HEK293 (cell line): Measurements from ENCODE around the gene VKORC1.

Source experiments
- GFI1B ChIP-seq: fragments of 450-650 bp; formaldehyde crosslinking; IDR thresholded peaks from 2 replicates; pipeline ENCODE4 v1.5.1; 2016; ENCODE audit warnings: missing biosample characterization, missing genetic modification characterization
- IKZF3 ChIP-seq: fragments of 450-650 bp; IDR thresholded peaks from 2 replicates; pipeline ENCODE4 v1.5.0; 2018; ENCODE audit warnings: missing biosample characterization, mild to moderate bottlenecking, missing genetic modification characterization, moderate library complexity
- MYNN ChIP-seq: fragments of 450-650 bp; formaldehyde crosslinking; IDR thresholded peaks from 2 replicates; pipeline ENCODE4 v1.5.1; 2016; ENCODE audit warnings: missing biosample characterization, missing genetic modification characterization, borderline replicate concordance
- OVOL3 ChIP-seq: fragments of 450-650 bp; formaldehyde crosslinking; IDR thresholded peaks from 2 replicates; pipeline ENCODE4 v1.5.1; 2016; ENCODE audit warnings: missing biosample characterization, missing genetic modification characterization
- PRDM1 ChIP-seq: fragments of 450-650 bp; formaldehyde crosslinking; IDR thresholded peaks from 2 replicates; pipeline ENCODE4; 2016; ENCODE audit warnings: missing biosample characterization, missing genetic modification characterization
- SP7 ChIP-seq: fragments of 450-650 bp; formaldehyde crosslinking; IDR thresholded peaks from 2 replicates; pipeline ENCODE4 v1.5.1; 2016; ENCODE audit warnings: missing biosample characterization, missing genetic modification characterization
- YY2 ChIP-seq: fragments of 450-650 bp; formaldehyde crosslinking; IDR thresholded peaks from 2 replicates; pipeline ENCODE4 v1.5.1; 2016; ENCODE audit warnings: missing biosample characterization, missing genetic modification characterization
- ZBTB1 ChIP-seq: fragments of 450-650 bp; formaldehyde crosslinking; IDR thresholded peaks from 2 replicates; pipeline ENCODE4 v1.5.1; 2016; ENCODE audit warnings: missing biosample characterization, missing genetic modification characterization
- ZFP3 ChIP-seq: fragments of 450-650 bp; formaldehyde crosslinking; IDR thresholded peaks from 2 replicates; pipeline ENCODE4 v1.5.1; 2016; ENCODE audit warnings: low read depth, missing biosample characterization, missing genetic modification characterization
- ZNF146 ChIP-seq: fragments of 450-650 bp; formaldehyde crosslinking; IDR thresholded peaks from 2 replicates; pipeline ENCODE4 v1.5.1; 2016; ENCODE audit warnings: missing biosample characterization, missing genetic modification characterization
- ZNF174 ChIP-seq: fragments of 450-650 bp; formaldehyde crosslinking; IDR thresholded peaks from 2 replicates; pipeline ENCODE4 v1.5.0; 2017; ENCODE audit warnings: missing biosample characterization, mild to moderate bottlenecking, missing genetic modification characterization
- ZNF221 ChIP-seq: fragments of 450-650 bp; formaldehyde crosslinking; IDR thresholded peaks from 2 replicates; pipeline ENCODE4 v1.5.1; 2017; ENCODE audit warnings: missing biosample characterization, missing genetic modification characterization, borderline replicate concordance
- ZNF23 ChIP-seq: fragments of 450-650 bp; formaldehyde crosslinking; IDR thresholded peaks from 2 replicates; pipeline ENCODE4 v1.5.1; 2016; ENCODE audit warnings: missing biosample characterization, missing genetic modification characterization, borderline replicate concordance
- ZNF239 ChIP-seq: fragments of 450-650 bp; formaldehyde crosslinking; IDR thresholded peaks from 2 replicates; pipeline ENCODE4 v1.5.1; 2016; ENCODE audit warnings: missing biosample characterization, missing genetic modification characterization
- ZNF324 ChIP-seq: fragments of 450-650 bp; formaldehyde crosslinking; IDR thresholded peaks from 2 replicates; pipeline ENCODE4 v1.5.1; 2016; ENCODE audit warnings: missing biosample characterization, missing genetic modification characterization
- ZNF350 ChIP-seq: fragments of 450-650 bp; formaldehyde crosslinking; IDR thresholded peaks from 2 replicates; pipeline ENCODE4 v1.5.0; 2017; ENCODE audit warnings: missing biosample characterization, mild to moderate bottlenecking, missing genetic modification characterization
- ZNF416 ChIP-seq: fragments of 450-650 bp; formaldehyde crosslinking; IDR thresholded peaks from 2 replicates; pipeline ENCODE4 v1.5.1; 2016; ENCODE audit warnings: missing biosample characterization, missing genetic modification characterization
- ZNF514 ChIP-seq: fragments of 450-650 bp; formaldehyde crosslinking; IDR thresholded peaks from 2 replicates; pipeline ENCODE4 v1.5.1; 2016; ENCODE audit warnings: missing biosample characterization, missing genetic modification characterization
- ZNF623 ChIP-seq: fragments of 450-650 bp; formaldehyde crosslinking; IDR thresholded peaks from 2 replicates; pipeline ENCODE4 v1.5.1; 2016; ENCODE audit warnings: missing biosample characterization, missing genetic modification characterization
- ZNF629 ChIP-seq: fragments of 450-650 bp; formaldehyde crosslinking; IDR thresholded peaks from 2 replicates; pipeline ENCODE4 v1.5.1; 2017; ENCODE audit warnings: missing biosample characterization, missing genetic modification characterization
- ZNF776 ChIP-seq: fragments of 450-650 bp; formaldehyde crosslinking; IDR thresholded peaks from 2 replicates; pipeline ENCODE4 v1.5.0; 2017; ENCODE audit warnings: missing biosample characterization, missing genetic modification characterization, borderline replicate concordance
- TF ChIP-seq, protein P1 (sequence below): fragments of 450-650 bp; formaldehyde crosslinking; IDR thresholded peaks from 2 replicates; pipeline ENCODE4 v1.5.1; 2016; ENCODE audit warnings: missing biosample characterization, missing genetic modification characterization, borderline replicate concordance
- TF ChIP-seq, protein P2 (sequence below): fragments of 450-650 bp; formaldehyde crosslinking; IDR thresholded peaks from 2 replicates; pipeline ENCODE4 v1.5.1; 2017; ENCODE audit warnings: missing biosample characterization, missing genetic modification characterization
- TF ChIP-seq, protein P3 (sequence below): sonication (generic); formaldehyde crosslinking; IDR thresholded peaks from 2 replicates; pipeline ENCODE4 v1.8.1; 2022; ENCODE audit warnings: mild to moderate bottlenecking, moderate library complexity, missing genetic modification reagents
- TF ChIP-seq, protein P4 (sequence below): fragments of 450-650 bp; formaldehyde crosslinking; IDR thresholded peaks from 2 replicates; pipeline ENCODE4 v1.5.1; 2016; ENCODE audit warnings: missing biosample characterization, missing genetic modification characterization
- TF ChIP-seq, protein P5 (sequence below): fragments of 450-650 bp; formaldehyde crosslinking; IDR thresholded peaks from 2 replicates; pipeline ENCODE4 v1.5.1; 2017; ENCODE audit warnings: missing biosample characterization, missing genetic modification characterization
- TF ChIP-seq, protein P6 (sequence below): fragments of 450-650 bp; formaldehyde crosslinking; IDR thresholded peaks from 2 replicates; pipeline ENCODE4 v1.5.1; 2016; ENCODE audit warnings: missing biosample characterization, missing genetic modification characterization
- TF ChIP-seq, protein P7 (sequence below): fragments of 450-650 bp; formaldehyde crosslinking; IDR thresholded peaks from 2 replicates; pipeline ENCODE4 v1.5.1; 2016; ENCODE audit warnings: missing biosample characterization, missing genetic modification characterization

VKORC1 gene

DNA sequence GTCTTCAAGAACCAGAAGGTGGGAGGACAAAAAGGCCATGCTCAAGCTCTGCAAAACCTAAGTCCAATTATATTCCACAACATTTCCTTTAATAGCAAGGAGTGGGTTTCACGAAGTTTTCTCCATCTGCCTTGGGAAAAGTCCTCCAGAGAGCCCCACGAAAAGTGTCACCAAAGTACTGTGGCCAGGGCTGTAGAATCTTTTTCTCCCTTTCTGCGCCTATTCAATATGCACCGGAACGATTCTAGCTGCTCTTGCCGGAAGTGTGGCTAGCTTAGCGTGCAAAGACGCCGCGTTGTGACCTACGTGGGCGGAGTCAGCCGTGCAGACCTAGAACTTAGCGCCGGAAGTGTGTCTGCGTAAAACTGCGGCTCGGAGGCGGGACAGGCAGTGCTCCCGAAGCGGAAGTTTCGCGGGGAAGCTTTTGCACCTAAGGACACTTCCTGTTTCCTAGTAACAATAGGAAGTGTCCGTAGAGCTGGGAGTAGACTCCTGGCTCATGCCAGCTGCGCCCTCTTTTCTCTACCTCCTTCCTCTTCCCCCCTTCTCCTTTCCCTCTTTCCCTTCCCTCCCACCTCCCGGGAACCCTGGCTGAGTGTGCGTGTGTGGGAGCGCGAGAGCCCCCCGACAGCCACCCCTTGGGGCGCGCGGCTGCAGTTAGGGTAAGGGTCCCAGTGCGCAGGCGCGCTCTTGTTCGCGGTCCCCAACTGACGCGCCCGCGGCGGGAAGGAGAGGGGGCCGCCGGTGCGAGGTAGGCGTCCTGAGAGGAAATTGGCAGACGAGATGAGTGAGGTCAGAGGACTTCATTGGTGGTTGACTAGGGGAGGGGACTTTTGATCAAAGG, 20.4 kb downstream of the VKORC1 start, which contains the start of the genes ZNF646 and ZNF668 (continued):
- TF ChIP-seq, protein P1, sequence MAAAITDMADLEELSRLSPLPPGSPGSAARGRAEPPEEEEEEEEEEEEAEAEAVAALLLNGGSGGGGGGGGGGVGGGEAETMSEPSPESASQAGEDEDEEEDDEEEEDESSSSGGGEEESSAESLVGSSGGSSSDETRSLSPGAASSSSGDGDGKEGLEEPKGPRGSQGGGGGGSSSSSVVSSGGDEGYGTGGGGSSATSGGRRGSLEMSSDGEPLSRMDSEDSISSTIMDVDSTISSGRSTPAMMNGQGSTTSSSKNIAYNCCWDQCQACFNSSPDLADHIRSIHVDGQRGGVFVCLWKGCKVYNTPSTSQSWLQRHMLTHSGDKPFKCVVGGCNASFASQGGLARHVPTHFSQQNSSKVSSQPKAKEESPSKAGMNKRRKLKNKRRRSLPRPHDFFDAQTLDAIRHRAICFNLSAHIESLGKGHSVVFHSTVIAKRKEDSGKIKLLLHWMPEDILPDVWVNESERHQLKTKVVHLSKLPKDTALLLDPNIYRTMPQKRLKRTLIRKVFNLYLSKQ, result no peak
- no peak for TF ChIP-seq ZNF350 (tag by site-specific recombination)
- TF ChIP-seq ZNF146 (tag by site-specific recombination), result no peak
- no peak for TF ChIP-seq ZNF416
- TF ChIP-seq IKZF3, result peak; percentile 75
- TF ChIP-seq ZBTB1 (tag by site-specific recombination), result no peak
- TF ChIP-seq YY2 (tag by site-specific recombination), result 0 out of 2 replicates have a peak, but pooled peaks have one; percentile 2
- TF ChIP-seq, protein P2, sequence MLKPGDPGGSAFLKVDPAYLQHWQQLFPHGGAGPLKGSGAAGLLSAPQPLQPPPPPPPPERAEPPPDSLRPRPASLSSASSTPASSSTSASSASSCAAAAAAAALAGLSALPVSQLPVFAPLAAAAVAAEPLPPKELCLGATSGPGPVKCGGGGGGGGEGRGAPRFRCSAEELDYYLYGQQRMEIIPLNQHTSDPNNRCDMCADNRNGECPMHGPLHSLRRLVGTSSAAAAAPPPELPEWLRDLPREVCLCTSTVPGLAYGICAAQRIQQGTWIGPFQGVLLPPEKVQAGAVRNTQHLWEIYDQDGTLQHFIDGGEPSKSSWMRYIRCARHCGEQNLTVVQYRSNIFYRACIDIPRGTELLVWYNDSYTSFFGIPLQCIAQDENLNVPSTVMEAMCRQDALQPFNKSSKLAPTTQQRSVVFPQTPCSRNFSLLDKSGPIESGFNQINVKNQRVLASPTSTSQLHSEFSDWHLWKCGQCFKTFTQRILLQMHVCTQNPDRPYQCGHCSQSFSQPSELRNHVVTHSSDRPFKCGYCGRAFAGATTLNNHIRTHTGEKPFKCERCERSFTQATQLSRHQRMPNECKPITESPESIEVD (tag by site-specific recombination), result no peak
- TF ChIP-seq MYNN (tag by site-specific recombination), result no peak
- TF ChIP-seq ZNF239 (tag by site-specific recombination), result 0 out of 2 replicates have a peak, but pooled peaks have one; percentile 29
- TF ChIP-seq GFI1B (tag by site-specific recombination), result no peak; the same call in 1 of the 2 replicates
- TF ChIP-seq ZNF629 (tag by site-specific recombination), result peak; percentile 93
- TF ChIP-seq, protein P3, sequence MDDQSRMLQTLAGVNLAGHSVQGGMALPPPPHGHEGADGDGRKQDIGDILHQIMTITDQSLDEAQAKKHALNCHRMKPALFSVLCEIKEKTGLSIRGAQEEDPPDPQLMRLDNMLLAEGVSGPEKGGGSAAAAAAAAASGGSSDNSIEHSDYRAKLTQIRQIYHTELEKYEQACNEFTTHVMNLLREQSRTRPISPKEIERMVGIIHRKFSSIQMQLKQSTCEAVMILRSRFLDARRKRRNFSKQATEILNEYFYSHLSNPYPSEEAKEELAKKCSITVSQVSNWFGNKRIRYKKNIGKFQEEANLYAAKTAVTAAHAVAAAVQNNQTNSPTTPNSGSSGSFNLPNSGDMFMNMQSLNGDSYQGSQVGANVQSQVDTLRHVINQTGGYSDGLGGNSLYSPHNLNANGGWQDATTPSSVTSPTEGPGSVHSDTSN (CRISPR knock-in tag), result no peak
- TF ChIP-seq, protein P4, sequence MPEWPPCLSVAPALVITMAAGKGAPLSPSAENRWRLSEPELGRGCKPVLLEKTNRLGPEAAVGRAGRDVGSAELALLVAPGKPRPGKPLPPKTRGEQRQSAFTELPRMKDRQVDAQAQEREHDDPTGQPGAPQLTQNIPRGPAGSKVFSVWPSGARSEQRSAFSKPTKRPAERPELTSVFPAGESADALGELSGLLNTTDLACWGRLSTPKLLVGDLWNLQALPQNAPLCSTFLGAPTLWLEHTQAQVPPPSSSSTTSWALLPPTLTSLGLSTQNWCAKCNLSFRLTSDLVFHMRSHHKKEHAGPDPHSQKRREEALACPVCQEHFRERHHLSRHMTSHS (tag by site-specific recombination), result no peak
- TF ChIP-seq OVOL3, result no peak
- TF ChIP-seq ZNF324 (tag by site-specific recombination), result peak; percentile 77
- TF ChIP-seq, protein P5, sequence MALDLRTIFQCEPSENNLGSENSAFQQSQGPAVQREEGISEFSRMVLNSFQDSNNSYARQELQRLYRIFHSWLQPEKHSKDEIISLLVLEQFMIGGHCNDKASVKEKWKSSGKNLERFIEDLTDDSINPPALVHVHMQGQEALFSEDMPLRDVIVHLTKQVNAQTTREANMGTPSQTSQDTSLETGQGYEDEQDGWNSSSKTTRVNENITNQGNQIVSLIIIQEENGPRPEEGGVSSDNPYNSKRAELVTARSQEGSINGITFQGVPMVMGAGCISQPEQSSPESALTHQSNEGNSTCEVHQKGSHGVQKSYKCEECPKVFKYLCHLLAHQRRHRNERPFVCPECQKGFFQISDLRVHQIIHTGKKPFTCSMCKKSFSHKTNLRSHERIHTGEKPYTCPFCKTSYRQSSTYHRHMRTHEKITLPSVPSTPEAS (tag by site-specific recombination), result no peak
- TF ChIP-seq, protein P6, sequence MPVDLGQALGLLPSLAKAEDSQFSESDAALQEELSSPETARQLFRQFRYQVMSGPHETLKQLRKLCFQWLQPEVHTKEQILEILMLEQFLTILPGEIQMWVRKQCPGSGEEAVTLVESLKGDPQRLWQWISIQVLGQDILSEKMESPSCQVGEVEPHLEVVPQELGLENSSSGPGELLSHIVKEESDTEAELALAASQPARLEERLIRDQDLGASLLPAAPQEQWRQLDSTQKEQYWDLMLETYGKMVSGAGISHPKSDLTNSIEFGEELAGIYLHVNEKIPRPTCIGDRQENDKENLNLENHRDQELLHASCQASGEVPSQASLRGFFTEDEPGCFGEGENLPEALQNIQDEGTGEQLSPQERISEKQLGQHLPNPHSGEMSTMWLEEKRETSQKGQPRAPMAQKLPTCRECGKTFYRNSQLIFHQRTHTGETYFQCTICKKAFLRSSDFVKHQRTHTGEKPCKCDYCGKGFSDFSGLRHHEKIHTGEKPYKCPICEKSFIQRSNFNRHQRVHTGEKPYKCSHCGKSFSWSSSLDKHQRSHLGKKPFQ, result no peak
- TF ChIP-seq ZNF221, result no peak
- TF ChIP-seq ZFP3, result no peak
- TF ChIP-seq ZNF514 (tag by site-specific recombination), result no peak
- TF ChIP-seq ZNF776 (tag by site-specific recombination), result no peak
- TF ChIP-seq ZNF23 (tag by site-specific recombination), result no peak
- TF ChIP-seq, protein P7, sequence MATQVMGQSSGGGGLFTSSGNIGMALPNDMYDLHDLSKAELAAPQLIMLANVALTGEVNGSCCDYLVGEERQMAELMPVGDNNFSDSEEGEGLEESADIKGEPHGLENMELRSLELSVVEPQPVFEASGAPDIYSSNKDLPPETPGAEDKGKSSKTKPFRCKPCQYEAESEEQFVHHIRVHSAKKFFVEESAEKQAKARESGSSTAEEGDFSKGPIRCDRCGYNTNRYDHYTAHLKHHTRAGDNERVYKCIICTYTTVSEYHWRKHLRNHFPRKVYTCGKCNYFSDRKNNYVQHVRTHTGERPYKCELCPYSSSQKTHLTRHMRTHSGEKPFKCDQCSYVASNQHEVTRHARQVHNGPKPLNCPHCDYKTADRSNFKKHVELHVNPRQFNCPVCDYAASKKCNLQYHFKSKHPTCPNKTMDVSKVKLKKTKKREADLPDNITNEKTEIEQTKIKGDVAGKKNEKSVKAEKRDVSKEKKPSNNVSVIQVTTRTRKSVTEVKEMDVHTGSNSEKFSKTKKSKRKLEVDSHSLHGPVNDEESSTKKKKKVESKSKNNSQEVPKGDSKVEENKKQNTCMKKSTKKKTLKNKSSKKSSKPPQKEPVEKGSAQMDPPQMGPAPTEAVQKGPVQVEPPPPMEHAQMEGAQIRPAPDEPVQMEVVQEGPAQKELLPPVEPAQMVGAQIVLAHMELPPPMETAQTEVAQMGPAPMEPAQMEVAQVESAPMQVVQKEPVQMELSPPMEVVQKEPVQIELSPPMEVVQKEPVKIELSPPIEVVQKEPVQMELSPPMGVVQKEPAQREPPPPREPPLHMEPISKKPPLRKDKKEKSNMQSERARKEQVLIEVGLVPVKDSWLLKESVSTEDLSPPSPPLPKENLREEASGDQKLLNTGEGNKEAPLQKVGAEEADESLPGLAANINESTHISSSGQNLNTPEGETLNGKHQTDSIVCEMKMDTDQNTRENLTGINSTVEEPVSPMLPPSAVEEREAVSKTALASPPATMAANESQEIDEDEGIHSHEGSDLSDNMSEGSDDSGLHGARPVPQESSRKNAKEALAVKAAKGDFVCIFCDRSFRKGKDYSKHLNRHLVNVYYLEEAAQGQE (tag by site-specific recombination), result no peak
- TF ChIP-seq SP7 (tag by site-specific recombination), result peak; percentile 84
- no peak for TF ChIP-seq ZNF174 (tag by site-specific recombination)
- no peak for TF ChIP-seq PRDM1 (tag by site-specific recombination)
- TF ChIP-seq ZNF623 (tag by site-specific recombination), result no peak
